HG02852 (cell line): ENCODE data around the gene LAD1.
A peak's percentile ranks its signal among the peaks of the same experiment; 100 is the strongest.

ENCODE experiments used
- ATAC-seq: cut with Tn5 transposase; IDR thresholded peaks from one replicate; pipeline ENCODE4 v1.9.1; 2021; ENCODE audit warnings: mild to moderate bottlenecking, moderate library complexity; ENCODE audit not compliant: unreplicated experiment

Gene LAD1, protein sequence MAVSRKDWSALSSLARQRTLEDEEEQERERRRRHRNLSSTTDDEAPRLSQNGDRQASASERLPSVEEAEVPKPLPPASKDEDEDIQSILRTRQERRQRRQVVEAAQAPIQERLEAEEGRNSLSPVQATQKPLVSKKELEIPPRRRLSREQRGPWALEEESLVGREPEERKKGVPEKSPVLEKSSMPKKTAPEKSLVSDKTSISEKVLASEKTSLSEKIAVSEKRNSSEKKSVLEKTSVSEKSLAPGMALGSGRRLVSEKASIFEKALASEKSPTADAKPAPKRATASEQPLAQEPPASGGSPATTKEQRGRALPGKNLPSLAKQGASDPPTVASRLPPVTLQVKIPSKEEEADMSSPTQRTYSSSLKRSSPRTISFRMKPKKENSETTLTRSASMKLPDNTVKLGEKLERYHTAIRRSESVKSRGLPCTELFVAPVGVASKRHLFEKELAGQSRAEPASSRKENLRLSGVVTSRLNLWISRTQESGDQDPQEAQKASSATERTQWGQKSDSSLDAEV

DNA sequence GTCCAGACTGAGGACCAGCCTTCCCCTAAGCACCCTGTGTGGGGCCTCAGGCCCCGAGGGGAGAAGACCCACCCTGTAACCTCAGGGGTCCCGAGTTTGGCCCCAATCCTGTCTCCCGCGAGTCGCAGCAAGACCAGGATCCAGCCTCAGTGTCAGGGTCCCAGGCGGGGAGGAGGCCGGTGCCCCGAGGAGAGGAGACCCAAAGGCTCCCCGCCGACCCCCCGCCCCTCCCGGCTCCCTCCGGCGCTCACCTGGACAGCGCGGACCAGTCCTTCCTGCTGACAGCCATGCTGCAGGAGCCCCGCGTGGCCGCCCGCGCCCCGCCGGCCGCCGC lies at the start of gene LAD1:
TSS of gene LAD1 (minus strand) at position 307 of the 334 bp plus-strand sequence. CDS start at position 289, 18 bp downstream.
- no peak for ATAC-seq

DNA sequence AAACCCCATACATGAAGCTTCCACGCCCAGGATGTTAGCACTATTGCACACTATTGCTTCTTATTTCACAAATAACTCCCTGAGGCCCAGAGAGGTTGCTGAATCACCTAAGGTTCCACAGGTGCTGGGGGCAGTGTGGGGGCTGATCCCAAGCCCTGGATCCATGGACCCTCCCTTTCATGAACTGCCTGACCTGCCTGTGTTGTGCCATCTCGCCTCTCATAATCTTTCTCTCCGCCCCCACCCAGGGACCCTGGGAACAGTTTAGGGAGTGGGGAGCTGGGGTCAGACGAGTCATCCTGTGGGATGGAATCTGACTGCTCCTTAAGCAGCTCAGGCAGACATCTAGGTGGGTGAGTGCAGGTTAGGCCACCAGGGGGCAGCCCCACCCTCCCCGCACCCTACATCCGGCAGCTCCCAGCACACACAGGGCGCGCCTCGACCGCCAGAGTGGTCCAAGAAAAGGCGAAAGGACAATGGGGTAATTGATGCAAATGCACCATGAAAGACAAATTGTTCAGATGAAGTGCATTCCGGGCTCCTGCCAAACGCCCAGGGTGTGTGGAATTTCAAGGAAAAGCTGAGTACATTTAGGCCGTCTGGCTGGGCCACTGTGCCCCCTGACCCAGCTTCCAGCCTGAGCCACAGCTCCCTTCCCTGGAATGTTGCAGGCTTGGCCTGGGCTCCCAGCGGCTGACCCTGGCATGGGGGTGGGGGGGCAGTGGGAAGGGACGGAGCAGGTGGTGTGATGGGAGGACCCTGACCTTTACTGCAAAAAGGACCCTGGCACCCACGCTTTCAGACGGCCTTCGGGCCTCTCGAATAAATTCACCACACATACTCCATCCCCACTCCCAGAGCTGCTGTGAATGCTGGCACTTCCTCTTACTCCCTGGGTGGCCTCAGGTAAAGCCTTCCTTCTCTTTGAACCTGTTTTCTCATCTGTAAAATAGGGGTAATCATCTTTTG lies 49.1 kb upstream of the LAD1 start:
- ATAC-seq: peak; percentile 79

DNA sequence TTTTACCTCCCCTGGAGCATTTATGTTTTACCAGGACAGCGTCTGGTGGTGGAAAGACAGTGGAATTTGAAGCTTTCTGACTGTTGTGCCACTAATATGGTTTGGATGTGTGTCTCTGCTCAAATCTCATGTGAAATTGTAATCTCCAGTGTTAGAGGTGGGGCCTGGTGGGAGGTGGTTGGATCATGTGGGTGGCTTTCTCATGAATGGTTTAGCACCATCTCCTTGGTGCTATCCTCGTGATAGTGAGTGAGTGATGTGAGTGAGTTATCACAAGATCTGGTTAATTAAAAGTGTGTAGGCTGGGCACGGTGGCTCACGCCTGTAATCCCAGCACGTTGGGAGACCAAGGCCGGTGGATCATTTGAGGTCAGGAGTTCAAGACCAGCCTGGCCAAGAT lies 46.2 kb upstream of the LAD1 start:
- no peak for ATAC-seq

DNA sequence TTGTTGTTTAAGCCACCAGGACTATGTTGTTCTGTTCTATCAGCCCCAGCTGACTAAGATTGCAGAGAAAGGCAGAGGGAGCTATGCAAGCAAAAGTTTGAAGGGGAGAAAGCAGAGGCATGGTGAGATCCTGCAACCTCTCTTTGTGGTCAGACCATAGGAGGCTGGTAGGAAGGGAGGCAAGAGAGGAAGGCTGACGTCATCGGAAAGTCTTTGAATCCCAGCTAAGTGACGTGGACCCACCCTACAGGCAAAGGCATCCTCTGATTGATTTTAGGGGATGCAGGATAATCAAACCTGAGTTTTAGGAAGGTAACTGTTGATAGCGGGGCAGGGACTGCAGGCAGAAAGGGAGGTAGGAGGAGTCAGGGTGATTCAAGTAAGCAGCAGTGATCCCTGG lies 45.7 kb upstream of the LAD1 start:
- no peak for ATAC-seq

DNA sequence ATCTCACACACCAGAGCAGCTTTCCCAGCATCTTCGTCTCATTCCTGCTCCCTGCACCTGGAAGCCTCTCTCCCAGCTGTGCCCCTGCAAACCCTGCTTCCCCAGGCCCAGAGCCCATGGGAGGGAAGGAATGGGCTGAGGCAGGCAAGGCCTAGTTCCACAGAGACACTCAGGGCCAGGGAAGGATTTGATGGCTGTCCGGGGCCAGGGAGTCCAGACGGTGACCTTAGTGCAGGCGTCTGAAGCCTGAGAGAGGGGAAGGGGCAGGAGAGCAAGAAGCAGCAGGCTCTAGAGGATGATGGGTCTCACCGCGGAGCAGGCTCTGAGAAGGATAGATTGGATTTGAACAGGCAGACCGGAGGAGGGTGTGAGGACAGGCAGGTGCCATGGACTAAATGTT lies 44.6 kb upstream of the LAD1 start:
- ATAC-seq: no peak

DNA sequence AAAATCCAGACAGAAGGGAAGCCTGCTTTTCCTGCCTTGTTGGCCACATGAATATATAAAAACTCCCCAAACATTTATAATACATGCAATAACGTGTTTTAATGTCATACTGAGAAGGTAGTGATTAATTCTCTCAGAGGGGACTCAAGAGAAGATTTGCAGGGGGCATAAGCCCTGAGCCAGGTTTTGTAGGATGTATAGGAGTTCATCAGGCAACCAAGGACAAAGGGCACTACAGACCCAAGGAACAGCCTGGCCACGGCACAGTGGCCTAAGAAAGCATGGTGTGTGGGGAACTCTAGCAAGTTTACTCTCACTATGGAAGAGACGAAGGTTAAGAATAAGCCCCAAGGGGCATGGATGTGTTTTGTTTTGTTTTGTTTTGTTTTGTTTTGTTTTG lies 37.8 kb upstream of the LAD1 start:
- ATAC-seq: no peak

DNA sequence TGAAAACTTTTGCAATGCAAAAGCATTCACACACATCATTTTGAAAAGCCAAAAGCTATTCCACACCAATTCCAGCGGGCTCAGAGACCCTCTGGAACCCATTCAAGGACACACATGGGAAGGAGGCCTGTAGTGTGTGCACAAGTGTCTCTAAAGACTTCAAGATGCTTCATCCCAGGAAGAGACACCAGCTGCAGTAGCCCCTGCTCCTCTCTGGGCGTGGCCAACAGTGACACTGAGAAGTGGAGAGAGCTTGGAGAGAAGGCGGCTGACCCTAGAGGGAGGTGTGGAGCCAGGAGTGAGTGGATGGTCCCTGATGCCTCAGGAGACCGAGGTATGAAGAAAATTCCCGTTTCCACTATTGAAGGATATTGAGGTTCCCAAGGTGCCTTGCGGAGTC lies 37.3 kb upstream of the LAD1 start:
- ATAC-seq: no peak

DNA sequence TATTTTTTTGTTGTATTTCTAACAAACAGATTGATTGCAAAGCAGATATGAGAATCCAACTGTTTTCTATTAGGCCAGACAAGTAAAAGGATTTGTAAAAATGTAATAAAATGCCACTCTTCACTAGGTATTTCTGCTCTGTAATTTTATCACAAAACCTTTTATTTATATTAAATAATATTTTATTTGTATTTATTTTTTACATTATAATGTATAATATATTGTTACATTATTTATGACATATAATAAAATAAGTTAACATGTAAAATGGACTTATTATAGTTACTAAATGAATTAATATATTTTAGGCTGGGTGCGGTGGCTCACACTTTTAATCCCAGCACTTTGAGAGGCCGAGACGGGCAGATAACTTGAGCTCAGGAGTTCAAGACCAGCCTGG lies 35.1 kb upstream of the LAD1 start:
- no peak for ATAC-seq

DNA sequence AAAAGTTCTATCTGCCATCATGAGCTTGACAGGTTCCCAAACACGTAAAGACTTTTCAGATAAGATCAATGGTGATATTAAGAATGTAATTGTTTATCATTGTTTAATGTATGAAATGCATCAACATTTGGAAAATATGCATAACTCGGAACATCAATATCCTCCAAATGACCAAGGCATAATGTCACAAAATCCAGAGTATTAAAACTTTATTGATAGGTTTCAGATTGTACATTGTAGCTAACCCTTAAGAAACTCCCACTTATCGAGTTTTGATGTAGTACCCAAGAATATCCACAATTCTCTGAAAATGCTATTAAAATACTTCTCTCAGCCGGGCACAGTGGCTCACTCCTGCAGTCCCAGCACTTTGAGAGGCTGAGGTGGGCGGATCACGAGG lies 34.5 kb upstream of the LAD1 start:
- no peak for ATAC-seq

DNA sequence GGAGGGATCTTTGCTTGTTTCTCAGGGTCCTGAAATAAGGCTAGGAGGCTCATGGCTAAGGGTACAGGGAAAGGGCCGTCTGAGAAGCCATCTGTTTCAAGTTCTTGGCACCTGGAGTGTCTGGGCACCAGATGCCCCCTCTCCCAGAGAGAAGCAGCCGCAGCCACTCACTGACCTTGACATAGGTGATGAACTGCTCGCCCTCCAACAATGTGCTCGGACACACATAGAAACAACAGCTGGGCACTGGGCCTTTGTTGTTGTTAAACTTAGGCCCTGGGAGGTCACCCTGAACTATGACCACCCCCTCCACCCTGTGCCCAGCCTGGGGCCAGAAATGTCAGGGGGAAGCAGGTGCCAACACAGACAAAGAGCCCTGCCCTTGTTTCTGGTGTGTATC lies 31.7 kb upstream of the LAD1 start:
- no peak for ATAC-seq

DNA sequence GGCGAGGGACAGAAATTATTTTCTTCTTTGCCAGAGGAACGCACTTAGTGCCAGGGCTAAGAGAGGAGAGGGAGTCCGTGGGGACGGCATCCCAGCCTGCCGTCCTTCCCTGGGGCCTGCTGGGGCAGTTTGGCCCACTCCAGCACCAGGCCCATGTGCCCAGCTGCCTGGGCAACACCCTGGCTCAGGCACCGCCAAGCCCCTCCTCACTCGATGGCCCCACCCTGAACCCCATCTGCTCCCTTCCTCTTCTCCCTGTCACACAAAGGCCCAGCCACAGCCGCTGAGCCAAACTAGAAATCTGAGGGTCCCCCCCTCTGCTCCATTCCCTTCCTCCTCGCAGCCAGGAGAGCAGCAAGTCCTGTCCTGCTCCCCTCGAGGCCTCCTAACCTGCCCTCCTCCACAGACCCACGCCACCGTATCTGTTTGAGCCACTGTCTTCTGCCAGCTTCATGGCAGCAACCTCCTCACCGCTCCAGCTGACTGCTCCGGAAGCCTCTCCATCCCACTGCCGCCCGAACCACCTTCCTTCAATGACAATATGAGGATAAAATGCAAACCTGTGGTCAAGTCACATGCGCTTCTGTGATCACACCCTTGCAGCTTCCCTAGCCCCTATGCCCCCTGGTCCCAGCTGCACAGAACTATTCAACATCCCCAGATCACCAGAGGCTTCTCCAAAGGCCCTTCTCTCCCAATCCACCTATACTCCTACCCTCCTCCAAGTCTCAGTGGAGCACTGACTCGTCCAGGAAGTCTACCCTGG lies 30.8 kb upstream of the LAD1 start:
- ATAC-seq: no peak

DNA sequence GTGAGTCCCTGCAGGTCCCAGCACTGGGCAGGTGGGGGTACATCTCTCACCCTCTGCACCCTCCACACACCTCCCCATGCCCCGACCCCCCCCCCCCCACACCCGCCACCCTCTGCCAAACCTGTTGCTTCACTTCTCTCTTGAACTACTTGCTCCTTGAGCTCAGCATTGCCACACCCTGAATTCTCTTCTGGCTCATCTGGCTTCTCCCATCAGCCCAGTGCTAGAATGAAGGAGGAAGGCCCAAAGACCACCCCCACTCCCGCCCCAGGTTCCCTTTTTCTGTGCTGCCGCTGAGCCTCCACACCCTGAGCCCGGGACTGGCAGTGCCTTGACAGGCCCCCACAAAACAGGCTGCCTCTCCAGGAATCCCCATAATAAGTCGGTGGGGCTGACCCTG lies 28.8 kb upstream of the LAD1 start:
- no peak for ATAC-seq

DNA sequence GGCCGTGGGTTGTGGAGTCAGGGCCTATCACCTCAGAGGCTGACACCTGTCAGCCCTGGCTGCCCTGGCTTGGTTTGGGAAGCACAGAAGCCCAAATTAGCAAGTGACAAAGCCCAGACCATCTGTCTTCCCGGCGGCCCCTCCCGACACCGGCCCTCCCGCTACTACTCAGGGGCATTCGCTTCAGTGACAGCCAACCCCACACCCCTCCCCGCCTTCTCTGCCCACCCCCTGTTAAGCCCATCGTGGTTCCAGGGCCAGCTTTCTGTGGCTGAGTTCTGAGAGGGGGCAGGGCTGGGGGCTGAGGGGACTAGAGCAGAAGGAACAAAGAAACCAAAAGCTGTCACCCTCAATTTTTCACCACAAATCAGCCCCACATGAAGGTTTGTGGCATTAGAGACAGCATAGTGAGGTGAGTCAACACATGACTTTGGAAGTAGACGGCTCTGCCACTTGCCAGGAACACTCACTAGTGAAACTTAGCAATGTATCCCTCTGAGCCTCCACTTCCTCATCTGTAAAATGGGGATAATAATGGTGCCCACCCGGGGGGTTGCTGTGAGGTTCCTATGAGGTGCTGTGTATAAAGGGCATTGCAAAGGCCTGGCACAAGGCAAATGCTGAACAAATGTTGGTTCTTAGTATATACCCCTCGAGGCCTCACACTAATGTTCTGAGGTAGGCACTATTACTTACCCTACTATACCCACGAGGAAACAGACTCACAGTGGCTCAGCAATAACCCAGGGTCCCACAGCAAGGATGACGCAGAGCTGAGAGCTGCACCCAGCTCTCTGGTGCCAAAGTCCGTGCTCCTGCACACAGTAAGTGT lies 27.6 kb upstream of the LAD1 start:
- ATAC-seq: no peak

DNA sequence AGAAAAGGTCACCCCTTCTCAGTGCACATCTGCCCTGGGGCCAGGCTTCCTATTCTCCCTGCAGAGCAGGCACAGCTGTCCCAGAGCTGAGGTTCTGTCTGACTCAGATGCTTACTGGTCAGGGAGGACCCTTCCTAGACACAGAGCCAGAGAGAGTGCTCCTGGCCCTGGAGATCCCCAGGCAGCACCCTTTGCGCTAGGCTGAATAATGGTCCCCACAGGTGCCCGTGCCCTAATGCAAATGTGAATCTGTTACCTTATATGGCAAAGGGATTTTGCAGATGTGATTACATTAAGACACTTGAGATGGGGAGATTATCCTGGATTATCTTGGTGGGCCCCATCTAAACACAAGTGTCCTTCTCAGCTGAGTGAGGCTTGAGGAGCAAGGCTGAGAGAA lies 25.0 kb upstream of the LAD1 start:
- ATAC-seq: no peak

DNA sequence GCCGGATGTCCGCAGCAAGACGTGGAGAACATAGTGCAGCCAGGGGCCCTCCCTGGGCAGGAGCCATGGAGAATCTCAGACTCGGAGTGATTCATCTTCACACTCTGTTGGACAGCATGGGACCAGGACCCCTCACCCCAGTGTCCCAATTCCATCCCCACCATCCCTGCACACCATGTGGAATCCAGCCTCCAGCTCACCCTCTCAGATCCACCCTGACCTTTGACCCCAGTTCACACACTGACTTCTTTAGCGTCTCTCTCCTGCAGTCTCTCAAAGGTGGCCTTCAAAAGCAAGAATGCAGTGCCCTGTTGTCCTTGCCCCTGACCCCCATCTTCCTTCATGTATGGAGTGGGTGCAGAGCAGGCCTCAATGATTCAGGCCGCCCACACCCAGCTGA lies 24.5 kb upstream of the LAD1 start:
- ATAC-seq: no peak

DNA sequence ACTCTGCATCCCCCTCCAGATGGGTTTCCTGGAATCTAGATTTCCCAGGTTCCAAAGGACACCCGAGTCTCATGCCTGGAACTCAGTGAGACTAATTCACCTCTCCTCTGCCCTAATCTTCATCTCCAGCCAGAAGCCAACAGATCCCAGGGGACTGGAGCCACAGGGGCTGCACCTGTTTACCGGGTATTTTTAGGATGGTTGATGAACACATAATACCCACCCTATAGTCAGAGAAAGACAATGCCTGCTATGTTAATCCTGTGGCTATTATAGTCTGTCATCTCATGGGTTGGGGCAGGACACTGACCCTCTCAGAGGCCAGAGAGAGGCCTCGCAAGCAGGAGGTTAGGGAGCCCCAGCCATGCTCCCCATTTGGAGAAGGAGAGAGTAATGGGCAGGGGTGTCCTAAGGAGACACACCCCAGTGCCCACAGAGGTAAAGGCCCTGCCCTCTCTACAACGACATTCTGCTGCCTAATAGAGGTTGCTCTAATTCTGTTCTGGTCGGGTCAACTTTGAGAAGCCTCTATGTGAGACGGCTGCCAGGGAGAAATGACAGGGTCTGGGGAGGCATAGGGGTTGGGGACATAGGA lies 23.4 kb upstream of the LAD1 start:
- no peak for ATAC-seq

DNA sequence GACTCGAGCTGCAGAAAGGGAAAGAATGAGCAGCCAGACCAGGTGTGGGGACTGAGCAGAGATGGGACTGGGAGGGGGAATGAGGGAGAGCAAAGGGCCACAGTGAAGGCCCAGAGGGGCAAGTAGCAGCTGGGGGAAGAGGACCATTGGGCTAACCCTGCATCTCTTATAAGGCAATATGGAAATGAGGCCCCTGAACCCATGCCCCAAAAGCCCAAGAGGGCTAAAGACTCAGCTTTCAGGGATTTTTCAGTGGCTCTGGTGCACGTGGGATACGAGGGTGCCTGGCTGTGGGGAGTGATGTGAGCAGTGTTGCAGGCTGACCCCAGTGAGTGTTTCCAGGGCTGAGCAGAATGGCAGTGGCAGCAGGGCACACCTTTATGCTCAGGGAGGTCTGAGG lies 22.9 kb upstream of the LAD1 start:
- no peak for ATAC-seq

DNA sequence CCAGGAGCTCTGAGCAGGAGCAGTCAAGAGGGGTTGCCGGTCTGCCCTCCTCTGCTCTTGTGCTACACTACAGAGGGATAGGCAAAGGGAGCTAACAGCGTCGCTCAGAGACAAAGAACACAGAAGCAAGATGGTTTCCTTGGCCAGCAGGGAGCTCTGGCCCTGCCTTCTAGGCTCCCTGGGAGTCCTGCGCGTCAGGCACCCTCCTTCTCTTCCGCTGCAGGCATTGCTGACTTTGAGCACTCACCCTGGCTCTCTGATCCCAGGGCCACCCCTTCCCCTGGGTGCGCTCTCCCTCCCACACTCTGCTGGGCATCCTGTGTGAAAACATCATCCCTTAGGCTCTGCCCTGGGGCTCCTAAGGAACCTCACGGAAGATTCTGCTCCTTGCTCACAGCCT lies 21.9 kb upstream of the LAD1 start:
- no peak for ATAC-seq

DNA sequence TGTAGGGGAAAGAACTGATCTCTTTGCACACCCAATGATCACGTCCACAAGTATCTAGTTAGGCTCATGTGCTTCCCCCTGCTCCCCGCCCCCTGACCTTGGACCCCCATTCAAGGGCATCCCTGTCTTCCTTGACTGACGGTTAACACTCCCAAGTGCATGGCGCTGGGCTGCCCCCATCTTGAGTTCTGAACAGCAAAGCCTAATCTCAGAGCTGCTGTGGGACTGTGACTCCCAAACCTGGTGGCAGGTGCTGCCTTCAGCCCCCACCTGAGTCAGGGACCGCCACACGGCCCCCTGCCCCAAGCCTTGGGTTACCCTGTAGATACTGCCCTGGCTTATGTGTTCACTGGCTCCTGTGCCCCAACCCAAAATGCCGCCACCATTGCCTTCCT lies 21.5 kb upstream of the LAD1 start:
- ATAC-seq: no peak
